Muscle of leg (tissue), 11 donors: ENCODE measurements around the gene ZSWIM6. TPM values are rescaled to one million over a fixed set of nuclear protein-coding genes. Genes with fewer than 3 reads are reported as not detected.

Source experiments
- DNase-seq: peaks from one replicate; pipeline ENCODE4 v3.0.0; 2013
- H3K27ac ChIP-seq: one replicate; pipeline ENCODE4 v1.5.1; 2013; ENCODE audit warnings: mild to moderate bottlenecking, low read length, control low read depth
- H3K27me3 ChIP-seq: one replicate; pipeline ENCODE4 v1.6.1; 2013; ENCODE audit warnings: low read length; ENCODE audit not compliant: control insufficient read depth, insufficient read depth
- H3K36me3 ChIP-seq: one replicate; pipeline ENCODE4 v1.6.1; 2013; ENCODE audit warnings: low read length; ENCODE audit not compliant: control insufficient read depth, insufficient read depth
- H3K4me1 ChIP-seq: one replicate; pipeline ENCODE4 v1.6.1; 2013; ENCODE audit warnings: low read length; ENCODE audit not compliant: control insufficient read depth, insufficient read depth
- H3K4me3 ChIP-seq: one replicate; pipeline ENCODE4 v1.5.1; 2013; ENCODE audit warnings: low read length, control low read depth
- H3K9me3 ChIP-seq: replicated peaks from 2 replicates; pipeline ENCODE4 v1.6.1; 2013; ENCODE audit warnings: low read depth, low read length; ENCODE audit not compliant: control insufficient read depth
- WGBS: methylation state at CpG from one replicate; pipeline ENCODE4 v1.1.5; 2013; ENCODE audit warnings: missing lambda C conversion rate; ENCODE audit not compliant: insufficient coverage; 5-methylcytosine and 5-hydroxymethylcytosine counted together
- polyA plus RNA-seq, 8 donors: library from polyadenylated mRNA; unstranded; fragments of 120-200 nt; gene quantifications; one replicate each; pipeline versions ENCODE4 v1.2.1 to v1.2.3, GENCODE V29; 2013; ENCODE audit warnings: inconsistent platforms in 1 of 8, low replicate concordance in 1 of 8; ENCODE audit not compliant: insufficient read length in 8 of 8, insufficient read depth in 1 of 8
- total RNA-seq: library from RNA; stranded (reverse); fragments of 120-200 nt; gene quantifications from one replicate; pipeline ENCODE4 v1.2.4, GENCODE V29; 2013

The ZSWIM6 gene
- total and polyA plus RNA-seq, 9 donors = 4.3 to 10.2 (median 7.5) TPM

GRCh38 chr5:61460471-61460870 lies 128.4 kb downstream of the ZSWIM6 start:
- no peak overlapping the region for H3K27ac ChIP-seq
- H3K27me3 ChIP-seq = no peaks in the 10 kb centered on the region
- no CpG with 5 or more reads among the region's 3 CpGs for WGBS
- H3K4me1 ChIP-seq = no peaks in the 10 kb centered on the region
- no peak overlapping the region for H3K4me3 ChIP-seq
- H3K36me3 ChIP-seq = no peaks in the 10 kb centered on the region
- no peak for DNase-seq
- H3K9me3 ChIP-seq = no peaks in the 10 kb centered on the region

GRCh38 chr5:61461417-61461816 lies 129.4 kb downstream of the ZSWIM6 start:
- Histone ChIP-seq H3K4me1 (no peaks in the 10 kb centered on the region), H3K27me3 (no peaks in the 10 kb centered on the region), H3K36me3 (no peaks in the 10 kb centered on the region), H3K27ac (no peak overlapping the region), H3K9me3 (no peaks in the 10 kb centered on the region), H3K4me3 (no peak overlapping the region)
- 60% methylated on average over 1 of the region's 1 CpG for WGBS
- DNase-seq = no peak

GRCh38 chr5:61461926-61462325 lies 129.9 kb downstream of the ZSWIM6 start:
- no peaks in the 10 kb centered on the region for H3K4me1 ChIP-seq
- no peaks in the 10 kb centered on the region for H3K36me3 ChIP-seq
- no peaks in the 10 kb centered on the region for H3K9me3 ChIP-seq
- no peaks in the 10 kb centered on the region for H3K27me3 ChIP-seq
- no CpG with 5 or more reads among the region's 1 CpG for WGBS
- no peak for DNase-seq
- H3K4me3 ChIP-seq = no peak overlapping the region
- H3K27ac ChIP-seq = no peak overlapping the region

GRCh38 chr5:61463596-61463995 lies 131.5 kb downstream of the ZSWIM6 start:
- no peaks in the 10 kb centered on the region for H3K27me3 ChIP-seq
- H3K4me1 ChIP-seq = no peaks in the 10 kb centered on the region
- WGBS = 40% methylated on average over 1 of the region's 2 CpGs
- H3K4me3 ChIP-seq = no peak overlapping the region
- DNase-seq = no peak
- H3K36me3 ChIP-seq = no peaks in the 10 kb centered on the region
- no peaks in the 10 kb centered on the region for H3K9me3 ChIP-seq
- no peak overlapping the region for H3K27ac ChIP-seq

GRCh38 chr5:61464512-61464911 lies 132.5 kb downstream of the ZSWIM6 start:
- Histone ChIP-seq H3K4me3 (no peak overlapping the region), H3K27ac (no peak overlapping the region), H3K4me1 (no peaks in the 10 kb centered on the region), H3K9me3 (no peaks in the 10 kb centered on the region), H3K36me3 (no peaks in the 10 kb centered on the region), H3K27me3 (no peaks in the 10 kb centered on the region)
- 71% methylated on average over 3 of the region's 4 CpGs for WGBS
- DNase-seq = no peak

- Histone ChIP-seq H3K27me3 (no peaks in the 10 kb centered on the region), H3K27ac (no peak overlapping the region), H3K4me1 (no peaks in the 10 kb centered on the region), H3K4me3 (no peak overlapping the region), H3K36me3 (no peaks in the 10 kb centered on the region), H3K9me3 (no peaks in the 10 kb centered on the region)
- DNase-seq = no peak
- WGBS = no CpG with 5 or more reads among the region's 1 CpG
These were observed 133.0 kb downstream of the ZSWIM6 start for GRCh38 chr5:61465066-61465465.

GRCh38 chr5:61465496-61465895 lies 133.4 kb downstream of the ZSWIM6 start:
- no peaks in the 10 kb centered on the region for H3K4me1 ChIP-seq
- H3K9me3 ChIP-seq = no peaks in the 10 kb centered on the region
- 100% methylated on average over 1 of the region's 1 CpG for WGBS
- H3K4me3 ChIP-seq = no peak overlapping the region
- no peaks in the 10 kb centered on the region for H3K27me3 ChIP-seq
- no peak overlapping the region for H3K27ac ChIP-seq
- no peaks in the 10 kb centered on the region for H3K36me3 ChIP-seq
- no peak for DNase-seq

- Histone ChIP-seq H3K27me3 (no peaks in the 10 kb centered on the region), H3K4me3 (no peak overlapping the region), H3K9me3 (no peaks in the 10 kb centered on the region), H3K4me1 (no peaks in the 10 kb centered on the region), H3K36me3 (no peaks in the 10 kb centered on the region), H3K27ac (no peak overlapping the region)
- WGBS = no CpG with 5 or more reads among the region's 1 CpG
- DNase-seq = no peak
These were observed 134.0 kb downstream of the ZSWIM6 start for GRCh38 chr5:61466017-61466416.

GRCh38 chr5:61467766-61468482 lies 135.9 kb downstream of the ZSWIM6 start:
- WGBS = no CpG with 5 or more reads among the region's 2 CpGs
- DNase-seq = peak; percentile 33
- no peaks in the 10 kb centered on the region for H3K27me3 ChIP-seq
- H3K4me3 ChIP-seq = no peak overlapping the region
- H3K27ac ChIP-seq = no peak overlapping the region
- H3K9me3 ChIP-seq = peaks cover 2% of the 10 kb centered on the region
- no peaks in the 10 kb centered on the region for H3K36me3 ChIP-seq
- no peaks in the 10 kb centered on the region for H3K4me1 ChIP-seq

GRCh38 chr5:61468483-61468865 lies 136.4 kb downstream of the ZSWIM6 start:
- H3K4me3 ChIP-seq = no peak overlapping the region
- no peaks in the 10 kb centered on the region for H3K4me1 ChIP-seq
- no peaks in the 10 kb centered on the region for H3K36me3 ChIP-seq
- H3K27ac ChIP-seq = no peak overlapping the region
- H3K27me3 ChIP-seq = no peaks in the 10 kb centered on the region
- no peak for DNase-seq
- WGBS = no CpG with 5 or more reads among the region's 2 CpGs
- peaks cover 2% of the 10 kb centered on the region for H3K9me3 ChIP-seq

- Histone ChIP-seq H3K4me3 (no peak overlapping the region), H3K36me3 (no peaks in the 10 kb centered on the region), H3K4me1 (no peaks in the 10 kb centered on the region), H3K9me3 (peaks cover 2% of the 10 kb centered on the region), H3K27me3 (no peaks in the 10 kb centered on the region), H3K27ac (no peak overlapping the region)
- WGBS = no CpG with 5 or more reads among the region's 1 CpG
- DNase-seq = no peak
These were observed 139.3 kb downstream of the ZSWIM6 start for GRCh38 chr5:61471352-61471751.
